ENCODE data around the gene USH1G.

The USH1G gene

GRCh38 chr17:74900208-74900607 lies 22.8 kb downstream of the USH1G start:
- DNase-seq: no peak

GRCh38 chr17:74898376-74898946 lies 24.6 kb downstream of the USH1G start:
- DNase-seq: no peak

GRCh38 chr17:74893936-74894671 lies 29.0 kb downstream of the USH1G start:
- DNase-seq: no peak

- DNase-seq: no peak
Measured at GRCh38 chr17:74892974-74893911, 29.8 kb downstream of the USH1G start, which contains the start of gene FADS6. FADS6 (minus strand) TSS chr17:74893633; CDS start chr17:74893595, 38 bp downstream.

- no peak for DNase-seq
Measured at GRCh38 chr17:74892013-74892841, 30.8 kb downstream of the USH1G start.

GRCh38 chr17:74890554-74890953 lies 32.5 kb downstream of the USH1G start:
- DNase-seq: no peak

GRCh38 chr17:74888469-74888868 lies 34.6 kb downstream of the USH1G start:
- DNase-seq: no peak

GRCh38 chr17:74883241-74883745 lies 39.8 kb downstream of the USH1G start:
- DNase-seq: no peak

- DNase-seq: no peak
Measured at GRCh38 chr17:74882517-74883240, 40.4 kb downstream of the USH1G start.

GRCh38 chr17:74881073-74881472 lies 42.0 kb downstream of the USH1G start:
- DNase-seq: no peak

GRCh38 chr17:74879308-74879707 lies 43.7 kb downstream of the USH1G start:
- DNase-seq: no peak

GRCh38 chr17:74878658-74879057 lies 44.4 kb downstream of the USH1G start:
- no peak for DNase-seq

- no peak for DNase-seq
Measured at GRCh38 chr17:74877592-74878548, 45.2 kb downstream of the USH1G start.

- no peak for DNase-seq
Measured at GRCh38 chr17:74875977-74876593, 47.0 kb downstream of the USH1G start.

- no peak for DNase-seq
Measured at GRCh38 chr17:74875155-74875976, 47.7 kb downstream of the USH1G start.

- DNase-seq: no peak
Measured at GRCh38 chr17:74874615-74875037, 48.4 kb downstream of the USH1G start.

- DNase-seq: no peak
Measured at GRCh38 chr17:74873874-74874614, 49.0 kb downstream of the USH1G start.

Measured in activated CD4-positive, alpha-beta T cell treated with anti-CD3 and anti-CD28 coated beads, Interleukin-2, amount 50 U/mL, for 48 hours (primary cell).